NCI-H1105 (cell line): ENCODE data around the gene DNMT3A.

Experiments used
- DNase-seq: peaks from one replicate; lab custom pipeline; 2025; lab: John Stamatoyannopoulos, UW

Gene DNMT3A

DNA sequence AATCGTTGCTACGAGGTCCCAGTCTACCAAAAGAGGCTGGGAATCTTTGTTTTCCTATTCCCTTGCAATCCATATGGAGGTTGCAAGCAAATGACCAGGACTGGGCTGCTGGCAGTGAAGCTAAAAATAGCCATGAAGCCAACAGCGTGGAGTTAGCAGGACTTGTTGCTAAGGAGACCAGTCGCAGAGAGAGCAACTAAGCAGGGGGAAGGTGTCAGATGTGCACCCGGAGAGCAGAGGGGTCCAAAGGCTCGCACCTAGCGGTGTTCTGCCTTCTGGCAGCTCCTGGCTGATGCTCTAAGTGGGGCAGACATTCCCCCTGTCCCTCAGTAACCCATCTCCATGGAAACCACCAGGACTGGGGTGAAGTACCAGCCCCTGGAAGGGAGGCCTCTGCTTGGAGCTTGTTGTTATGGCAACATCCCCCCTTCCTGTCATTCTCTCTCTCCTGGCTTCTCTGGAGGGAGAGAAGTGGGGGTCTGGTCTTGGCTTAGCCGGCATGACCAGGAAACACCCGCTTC, 84.6 kb downstream of the DNMT3A start:
- DNase-seq: peak; percentile 21

- DNase-seq: no peak
These were observed 85.2 kb downstream of the DNMT3A start for GRCh38 chr2:25256488-25256875.

- DNase-seq: no peak
These were observed 85.8 kb downstream of the DNMT3A start for GRCh38 chr2:25255745-25256487.

DNA sequence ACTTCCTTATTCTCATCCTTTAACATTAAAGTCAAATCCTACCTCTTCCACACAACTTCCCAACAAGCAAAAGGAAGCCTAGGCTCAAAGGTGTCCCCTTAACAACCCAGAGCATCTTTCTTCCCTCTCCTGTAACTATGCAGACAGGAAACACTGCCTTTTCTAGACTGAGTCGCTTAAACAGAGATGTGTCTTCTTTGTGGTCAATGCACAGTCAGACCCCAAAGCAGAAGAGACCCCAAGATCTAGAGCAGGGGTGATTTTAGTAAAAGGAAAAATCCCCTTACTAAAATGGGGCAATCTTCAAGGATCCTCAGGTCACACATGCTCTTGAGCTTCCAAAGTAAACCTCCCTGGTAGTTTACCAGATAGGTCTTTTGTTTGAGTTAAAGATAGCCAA, 86.8 kb downstream of the DNMT3A start:
- DNase-seq: no peak

- no peak for DNase-seq
These were observed 88.5 kb downstream of the DNMT3A start for GRCh38 chr2:25253153-25253626.

DNA sequence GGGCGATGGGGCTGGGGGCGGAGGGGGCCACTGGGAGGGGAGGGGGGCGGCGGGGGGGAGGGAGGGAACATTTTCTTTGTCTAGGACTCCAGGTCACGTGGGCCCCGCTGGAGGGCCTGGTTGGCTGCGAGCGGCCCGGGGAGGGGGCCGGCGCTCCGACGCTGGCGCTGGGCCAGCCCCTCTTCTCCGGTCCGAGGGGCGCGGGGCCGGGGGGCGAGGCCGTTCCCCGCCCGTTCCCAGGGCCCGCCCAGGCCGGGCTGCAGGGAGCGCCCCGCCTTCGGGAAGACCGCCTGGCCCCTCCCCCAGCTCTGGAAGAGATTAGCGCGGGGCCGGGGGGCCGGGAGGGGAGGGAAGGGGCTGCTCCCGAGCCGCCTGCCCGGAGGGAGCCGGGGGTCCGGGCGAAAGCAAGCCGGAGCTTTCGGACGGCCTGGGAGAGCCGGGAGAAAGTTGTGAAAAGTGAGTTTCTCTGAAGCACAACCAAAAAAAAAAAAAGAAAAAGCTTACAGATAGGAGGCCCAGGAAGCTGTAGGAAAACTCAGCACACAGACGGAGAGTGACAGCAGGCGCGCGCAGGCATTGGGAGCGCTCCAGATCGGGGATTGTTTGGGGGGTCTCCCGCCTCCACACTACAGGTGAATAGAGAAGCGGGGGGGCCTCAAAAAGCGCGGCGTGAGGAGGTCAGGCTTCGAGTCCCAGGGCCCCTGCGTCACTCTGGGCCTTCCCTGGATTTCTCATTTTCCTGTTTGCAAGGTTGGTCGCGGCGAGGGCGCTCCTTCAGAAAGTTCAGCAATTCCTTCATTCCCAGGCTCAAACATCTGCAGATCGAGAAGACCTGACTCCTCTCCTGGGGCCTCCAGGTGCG, 89.2 kb downstream of the DNMT3A start:
- DNase-seq: peak; percentile 93

DNA sequence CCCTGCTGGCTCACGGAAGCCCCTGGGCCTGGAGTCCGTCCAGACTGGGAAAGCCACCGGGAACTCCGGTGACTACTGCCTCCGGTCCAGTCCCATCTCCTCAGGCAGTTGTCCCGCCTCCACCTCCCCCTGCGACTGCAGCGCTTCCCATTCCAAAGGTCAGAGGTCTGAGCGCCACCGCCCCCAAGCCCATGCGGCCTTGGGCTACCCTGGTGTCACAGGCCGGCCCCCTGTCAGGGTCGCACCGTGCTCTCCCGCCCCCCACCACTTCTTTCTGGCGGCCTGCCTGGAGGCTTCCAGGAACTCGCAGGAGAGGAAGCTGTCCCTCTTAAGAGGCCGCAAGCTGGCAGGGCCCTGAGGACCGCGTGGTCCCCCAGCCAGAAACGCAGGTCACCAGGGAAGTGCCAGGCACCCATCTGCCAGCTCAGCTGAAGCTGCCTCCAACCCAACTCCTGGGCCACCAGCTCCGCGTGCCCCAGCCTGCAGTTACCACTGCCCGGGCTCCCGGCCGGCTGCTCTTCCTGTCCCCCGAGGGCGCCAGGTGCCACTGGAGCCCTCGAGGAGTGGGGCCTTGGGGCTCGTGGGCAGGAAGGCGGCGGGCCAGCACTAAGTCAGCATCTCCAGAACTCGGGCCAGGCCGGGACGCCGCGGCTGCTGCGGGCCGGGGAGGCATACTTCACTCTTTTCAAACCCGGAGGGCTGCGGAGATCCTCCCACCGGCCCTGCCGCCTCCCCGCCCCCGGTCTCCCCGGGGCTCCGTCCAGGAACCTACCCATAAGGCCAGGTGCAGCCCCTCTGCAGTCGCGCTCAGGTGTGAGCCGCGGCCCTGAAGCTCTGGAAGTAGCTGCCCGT, 90.1 kb downstream of the DNMT3A start:
- DNase-seq: peak; percentile 42

DNA sequence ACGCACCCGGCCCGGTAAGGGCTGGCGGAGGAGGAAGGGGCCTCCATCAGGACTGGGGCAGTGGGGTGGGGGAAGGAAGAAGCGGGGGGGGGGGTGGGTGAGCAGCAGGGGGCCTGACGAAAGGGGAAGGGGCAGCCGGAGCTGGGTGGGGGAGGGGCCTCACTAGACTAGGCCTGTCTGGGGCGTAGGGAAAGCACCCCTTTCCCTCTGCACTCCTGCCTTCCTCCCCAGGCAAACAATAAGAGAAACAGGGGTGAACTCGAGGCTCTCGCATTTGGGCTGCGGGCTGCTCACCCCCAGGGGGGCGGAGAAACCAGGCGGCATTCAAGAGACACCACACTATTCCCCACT, 90.7 kb downstream of the DNMT3A start:
- no peak for DNase-seq

GRCh38 chr2:25250331-25251070, 91.2 kb downstream of the DNMT3A start:
- DNase-seq: no peak

DNA sequence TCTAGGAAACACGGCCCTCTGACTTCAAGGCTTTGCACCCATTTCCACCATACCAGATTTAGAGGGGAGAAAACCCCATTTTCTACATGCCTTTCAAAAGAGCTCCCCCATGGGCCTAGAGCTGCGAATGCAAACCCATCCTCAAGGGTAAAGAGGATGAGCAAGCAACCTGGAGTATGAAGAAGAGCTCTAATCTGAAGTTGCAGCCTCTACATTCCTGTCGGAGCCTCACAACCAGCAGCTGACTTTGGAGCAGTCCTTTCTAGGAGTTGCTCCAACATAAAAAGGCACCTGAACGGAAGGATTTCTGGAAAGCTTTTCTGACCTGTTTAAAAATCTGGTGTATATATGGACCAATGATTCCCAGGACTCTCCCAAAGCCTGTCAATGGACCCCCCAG, 91.9 kb downstream of the DNMT3A start:
- no peak for DNase-seq

- DNase-seq: no peak
These were observed 93.8 kb downstream of the DNMT3A start for GRCh38 chr2:25247792-25248512.

- DNase-seq: no peak
These were observed 95.0 kb downstream of the DNMT3A start for GRCh38 chr2:25246558-25247290.

- DNase-seq: no peak
These were observed 95.7 kb downstream of the DNMT3A start for GRCh38 chr2:25246001-25246400.

DNA sequence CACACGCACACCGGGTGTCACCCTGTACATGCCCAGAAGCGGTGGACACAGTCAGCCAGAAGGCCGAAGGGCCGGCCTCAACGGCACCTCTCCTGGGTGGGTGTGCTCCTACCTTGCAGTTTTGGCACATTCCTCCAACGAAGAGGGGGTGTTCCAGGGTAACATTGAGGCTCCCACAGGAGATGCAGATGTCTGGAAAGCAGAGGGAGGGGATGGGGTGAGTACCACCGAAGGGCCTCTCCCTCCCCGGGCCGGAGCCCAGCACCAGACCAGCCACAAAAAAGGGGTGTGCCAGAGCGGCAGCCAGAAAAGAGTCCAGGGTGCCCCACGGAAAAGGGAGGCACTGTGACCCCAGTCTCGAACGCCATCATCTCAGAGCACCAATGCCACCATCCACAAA, 96.6 kb downstream of the DNMT3A start:
- DNase-seq: no peak

DNA sequence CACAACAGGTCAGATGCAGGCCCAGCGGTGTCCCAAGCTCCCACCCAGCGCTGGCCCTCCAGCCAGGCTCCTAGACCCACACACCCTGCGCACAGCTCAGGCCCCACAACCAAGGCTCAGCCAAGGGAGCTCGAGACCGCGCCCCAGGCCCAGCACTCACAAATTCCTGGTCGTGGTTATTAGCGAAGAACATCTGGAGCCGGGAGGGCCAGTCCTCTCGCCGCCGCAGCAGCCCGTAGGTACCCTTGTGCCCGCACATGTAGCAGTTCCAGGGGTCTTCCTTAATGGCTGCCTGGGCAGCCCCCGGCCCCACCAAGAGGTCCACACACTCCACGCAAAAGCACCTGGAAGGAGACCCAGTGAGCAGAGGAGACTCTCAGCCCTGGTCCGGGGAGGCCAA, 97.7 kb downstream of the DNMT3A start:
- no peak for DNase-seq

- no peak for DNase-seq
These were observed 100.3 kb downstream of the DNMT3A start for GRCh38 chr2:25241452-25241851.

DNA sequence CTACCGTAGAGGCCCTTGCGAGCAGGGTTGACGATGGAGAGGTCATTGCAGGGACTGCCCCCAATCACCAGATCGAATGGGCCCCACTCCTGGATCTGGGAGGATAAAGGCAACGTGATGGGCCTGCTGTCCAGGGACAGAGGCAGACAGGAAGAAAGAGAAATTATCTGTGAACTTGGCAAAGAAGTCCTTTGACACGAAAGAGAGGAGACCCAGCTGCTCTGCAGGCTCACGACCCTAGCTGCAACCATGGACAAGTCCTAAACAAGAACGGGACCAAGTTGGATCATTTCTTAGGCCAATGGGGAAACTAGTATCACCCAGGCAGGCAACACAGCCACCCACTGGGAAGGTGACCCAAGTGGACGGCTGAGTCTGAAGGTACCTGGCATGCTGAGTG, 101.1 kb downstream of the DNMT3A start:
- DNase-seq: no peak

- no peak for DNase-seq
These were observed 102.8 kb downstream of the DNMT3A start for GRCh38 chr2:25238920-25239319.

GRCh38 chr2:25237764-25238163, 104.0 kb downstream of the DNMT3A start:
- DNase-seq: no peak

- no peak for DNase-seq
These were observed 105.0 kb downstream of the DNMT3A start for GRCh38 chr2:25236736-25237135.
